ENCODE results near the gene HSPH1.

DNA sequence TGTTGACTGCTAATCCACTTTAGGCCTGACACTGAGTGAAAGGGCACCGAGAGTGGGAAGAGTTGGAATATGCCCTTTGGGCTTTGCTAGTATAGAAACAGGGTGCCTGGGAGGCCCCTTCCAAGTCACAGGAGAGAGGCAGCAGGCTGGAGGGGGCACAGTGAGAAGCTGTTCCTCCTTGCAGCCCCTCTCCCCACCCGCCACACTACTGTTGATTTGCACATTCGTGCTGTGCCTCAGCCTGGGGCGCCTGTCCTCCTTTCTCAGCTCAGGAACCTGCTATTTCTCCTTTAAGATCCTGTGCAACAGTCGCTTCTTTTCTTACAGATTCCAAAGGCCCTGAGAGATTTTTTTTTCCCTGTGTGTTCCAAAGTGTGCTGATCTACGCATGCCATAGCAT lies 35.3 kb upstream of the HSPH1 start:
- TF ChIP-seq, protein P1, sequence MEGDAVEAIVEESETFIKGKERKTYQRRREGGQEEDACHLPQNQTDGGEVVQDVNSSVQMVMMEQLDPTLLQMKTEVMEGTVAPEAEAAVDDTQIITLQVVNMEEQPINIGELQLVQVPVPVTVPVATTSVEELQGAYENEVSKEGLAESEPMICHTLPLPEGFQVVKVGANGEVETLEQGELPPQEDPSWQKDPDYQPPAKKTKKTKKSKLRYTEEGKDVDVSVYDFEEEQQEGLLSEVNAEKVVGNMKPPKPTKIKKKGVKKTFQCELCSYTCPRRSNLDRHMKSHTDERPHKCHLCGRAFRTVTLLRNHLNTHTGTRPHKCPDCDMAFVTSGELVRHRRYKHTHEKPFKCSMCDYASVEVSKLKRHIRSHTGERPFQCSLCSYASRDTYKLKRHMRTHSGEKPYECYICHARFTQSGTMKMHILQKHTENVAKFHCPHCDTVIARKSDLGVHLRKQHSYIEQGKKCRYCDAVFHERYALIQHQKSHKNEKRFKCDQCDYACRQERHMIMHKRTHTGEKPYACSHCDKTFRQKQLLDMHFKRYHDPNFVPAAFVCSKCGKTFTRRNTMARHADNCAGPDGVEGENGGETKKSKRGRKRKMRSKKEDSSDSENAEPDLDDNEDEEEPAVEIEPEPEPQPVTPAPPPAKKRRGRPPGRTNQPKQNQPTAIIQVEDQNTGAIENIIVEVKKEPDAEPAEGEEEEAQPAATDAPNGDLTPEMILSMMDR (IDR thresholded peaks at IDR 0.05; ENCODE audit: extremely low read depth in 1 of 2, insufficient read depth in 1 of 2, low read depth in 1 of 2, low read length in 2 of 2), result no peak
- TF ChIP-seq POLR2A (IDR thresholded peaks at IDR 0.05; ENCODE audit: low read depth, low read length) (no peak), MYC (IDR thresholded peaks at IDR 0.05; ENCODE audit: low read depth, low read length) (no peak), EZH2 (IDR thresholded peaks at IDR 0.05; ENCODE audit: borderline replicate concordance, low read depth, low read length, severe bottlenecking) (no peak), FOS (IDR thresholded peaks at IDR 0.05; ENCODE audit: borderline replicate concordance, insufficient read depth, low read length) (no peak), POLR2AphosphoS5 (IDR thresholded peaks at IDR 0.05; ENCODE audit: insufficient read depth, low read depth, low read length) (no peak)

Measured in endothelial cell of umbilical vein (primary cell).